Neuron (in vitro differentiated cells): ENCODE data around the gene GPER1.
"Not testable (repeated sequence)": the region's sequence is repeated elsewhere in the genome, so short reads cannot be mapped to it uniquely, and the experiment has no call there.

Experiments
- H2AFZ ChIP-seq: one replicate; pipeline ENCODE4 v1.6.1; 2013; ENCODE audit warnings: low read depth, mild to moderate bottlenecking, inconsistent platforms, low read length, moderate library complexity
- H3K27me3 ChIP-seq: one replicate; pipeline ENCODE4 v1.6.1; 2013; ENCODE audit warnings: low read length; ENCODE audit not compliant: insufficient read depth
- H3K36me3 ChIP-seq: one replicate; pipeline ENCODE4 v1.6.1; 2013; ENCODE audit warnings: low read length; ENCODE audit not compliant: insufficient read depth
- H3K4me1 ChIP-seq: one replicate; pipeline ENCODE4 v1.6.1; 2013; ENCODE audit warnings: low read length; ENCODE audit not compliant: insufficient read depth
- H3K4me3 ChIP-seq: 2 replicates; pipeline ENCODE4 v1.5.1; 2013; ENCODE audit warnings: mild to moderate bottlenecking, low read length, moderate library complexity
- H3K9me3 ChIP-seq: one replicate; pipeline ENCODE4 v1.6.1; 2013; ENCODE audit warnings: low read length

Gene GPER1

DNA sequence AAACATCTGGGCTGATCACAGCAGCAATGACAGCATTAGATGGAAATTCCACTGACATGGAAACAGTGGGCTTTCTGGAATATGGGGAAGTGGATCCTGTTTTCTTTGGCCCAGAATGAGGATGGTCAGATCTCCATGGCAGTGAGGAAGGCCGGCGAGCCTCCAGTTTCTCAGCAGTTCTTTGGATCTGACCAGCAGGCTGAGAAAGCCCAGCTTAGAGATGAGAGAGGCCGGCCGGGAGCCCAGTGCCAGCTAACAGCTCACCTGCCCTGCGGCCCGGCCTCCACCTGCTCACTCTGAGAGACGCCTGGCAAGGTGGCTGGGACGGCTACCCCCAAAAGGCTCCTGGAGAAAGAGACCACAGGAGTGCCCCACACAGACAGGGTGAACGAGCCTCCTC lies 24.2 kb downstream of the GPER1 start:
- Histone ChIP-seq H3K27me3 (no peaks in the 10 kb centered on the region), H3K4me1 (no peaks in the 10 kb centered on the region), H3K4me3 (no peak overlapping the region), H2AFZ (no peak overlapping the region), H3K9me3 (no peaks in the 10 kb centered on the region), H3K36me3 (peaks cover 5% of the 10 kb centered on the region)

DNA sequence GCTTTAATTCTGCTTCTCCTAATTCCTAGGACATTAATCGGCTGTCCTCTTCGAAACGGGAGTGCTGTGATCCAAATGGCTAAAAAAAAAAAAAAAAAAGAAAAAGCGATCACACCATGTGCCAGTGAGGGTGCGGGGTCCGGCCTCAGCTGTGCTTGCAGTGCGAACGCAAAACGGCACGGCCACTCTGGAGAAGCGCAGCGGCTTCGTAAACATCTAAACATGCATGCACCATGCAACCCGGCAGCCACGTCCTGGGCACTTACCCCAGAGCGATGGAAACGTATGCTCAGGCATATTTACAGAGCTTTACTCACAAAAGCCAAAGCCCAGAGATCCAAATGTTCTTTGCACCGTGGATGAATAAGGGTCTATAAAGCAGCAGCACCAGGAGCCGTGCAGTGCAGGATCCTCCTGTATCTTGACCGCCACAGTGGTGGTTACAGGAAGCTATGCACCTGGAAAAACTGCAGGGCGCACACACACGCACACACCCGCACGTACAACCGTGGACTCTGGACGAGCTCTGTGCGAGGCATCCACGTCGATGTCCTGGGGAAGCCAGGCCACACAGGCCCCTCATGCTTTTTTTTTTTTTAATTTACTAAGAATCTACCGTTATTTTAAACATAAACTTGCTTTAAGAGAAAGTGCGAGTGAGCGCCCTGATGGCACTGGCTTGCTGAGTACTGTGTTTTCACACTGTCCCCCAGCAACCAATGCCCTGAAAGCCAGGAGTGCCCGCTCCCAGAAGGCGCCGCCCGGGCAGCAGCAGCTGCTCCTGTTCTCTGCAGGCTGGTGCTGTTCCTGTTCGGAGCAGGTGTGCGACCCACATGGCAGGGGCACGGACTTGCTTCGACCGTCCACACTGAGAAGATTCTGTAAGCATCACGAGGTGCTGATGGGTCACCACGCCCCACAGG lies 25.0 kb downstream of the GPER1 start:
- no peaks in the 10 kb centered on the region for H3K27me3 ChIP-seq

DNA sequence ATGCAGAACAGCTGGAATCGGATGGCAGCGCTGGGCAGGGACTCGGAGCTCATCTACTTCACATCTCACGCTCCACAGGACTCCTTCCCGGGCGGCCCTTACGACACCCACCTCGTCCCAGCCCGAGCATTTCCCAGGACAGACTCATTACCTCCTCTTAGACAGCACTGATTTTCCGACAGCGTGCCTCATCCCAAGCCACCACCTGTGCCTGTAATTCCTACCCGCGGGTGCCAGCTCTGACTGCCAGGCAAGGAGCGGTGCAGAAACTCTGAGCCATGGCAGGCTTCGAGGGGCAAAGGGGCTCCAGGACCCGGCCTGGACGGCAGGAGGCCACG lies 25.6 kb downstream of the GPER1 start:
- Histone ChIP-seq H2AFZ (no peak overlapping the region), H3K9me3 (no peaks in the 10 kb centered on the region), H3K4me1 (no peaks in the 10 kb centered on the region), H3K27me3 (no peaks in the 10 kb centered on the region), H3K4me3 (no peak overlapping the region), H3K36me3 (peaks cover 5% of the 10 kb centered on the region)

More for the DNA sequence above, 25.0 kb downstream of the GPER1 start:
- Histone ChIP-seq H2AFZ (no peak overlapping the region), H3K4me3 (no peak overlapping the region), H3K36me3 (peaks cover 5% of the 10 kb centered on the region), H3K9me3 (no peaks in the 10 kb centered on the region), H3K4me1 (no peaks in the 10 kb centered on the region)

DNA sequence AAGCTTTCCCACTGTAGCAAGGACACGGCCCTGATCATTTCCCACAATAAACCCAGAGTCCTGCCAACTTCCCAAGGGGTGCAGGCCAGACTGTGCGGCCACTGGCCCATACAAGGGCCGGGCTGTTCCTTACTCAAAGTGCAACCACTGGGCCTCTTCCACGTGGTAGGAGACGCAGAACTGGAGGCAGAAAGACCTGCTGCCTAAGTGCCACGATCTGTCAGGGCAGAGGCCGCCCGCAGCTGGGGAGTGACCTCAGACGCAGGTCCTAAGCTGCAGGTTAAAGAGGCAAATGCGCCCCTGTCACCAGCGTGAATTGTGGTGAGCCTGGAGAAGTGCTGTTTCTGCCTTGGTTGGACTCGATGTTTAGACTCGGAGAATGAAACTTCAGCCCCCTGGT lies 26.2 kb downstream of the GPER1 start:
- Histone ChIP-seq H2AFZ (no peak overlapping the region), H3K9me3 (no peaks in the 10 kb centered on the region), H3K27me3 (no peaks in the 10 kb centered on the region), H3K4me1 (no peaks in the 10 kb centered on the region), H3K36me3 (peaks cover 5% of the 10 kb centered on the region), H3K4me3 (no peak overlapping the region)

DNA sequence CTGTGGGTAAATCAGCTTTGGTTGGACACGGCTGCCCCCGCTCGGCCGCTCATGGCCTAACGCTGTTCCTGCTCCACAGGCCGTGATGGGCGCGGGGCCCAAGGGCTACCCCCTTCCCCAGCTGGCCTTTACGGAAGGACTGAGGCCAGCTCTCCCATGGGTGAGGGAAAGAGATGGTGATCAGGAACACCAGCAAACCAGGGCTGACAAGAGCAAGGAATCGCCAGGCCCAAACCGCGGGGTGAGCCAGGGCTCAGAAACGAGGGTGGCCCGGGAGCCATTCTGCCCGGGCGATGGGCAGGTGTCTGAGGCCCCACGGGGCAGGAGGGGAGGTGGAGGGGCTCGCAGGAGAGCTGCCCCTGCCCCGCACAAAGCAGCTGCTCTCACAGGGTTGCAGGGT lies 26.6 kb downstream of the GPER1 start:
- no peak overlapping the region for H2AFZ ChIP-seq
- H3K9me3 ChIP-seq: no peaks in the 10 kb centered on the region
- H3K36me3 ChIP-seq: peaks cover 5% of the 10 kb centered on the region
- H3K4me3 ChIP-seq: no peak overlapping the region
- H3K27me3 ChIP-seq: no peaks in the 10 kb centered on the region
- no peaks in the 10 kb centered on the region for H3K4me1 ChIP-seq

DNA sequence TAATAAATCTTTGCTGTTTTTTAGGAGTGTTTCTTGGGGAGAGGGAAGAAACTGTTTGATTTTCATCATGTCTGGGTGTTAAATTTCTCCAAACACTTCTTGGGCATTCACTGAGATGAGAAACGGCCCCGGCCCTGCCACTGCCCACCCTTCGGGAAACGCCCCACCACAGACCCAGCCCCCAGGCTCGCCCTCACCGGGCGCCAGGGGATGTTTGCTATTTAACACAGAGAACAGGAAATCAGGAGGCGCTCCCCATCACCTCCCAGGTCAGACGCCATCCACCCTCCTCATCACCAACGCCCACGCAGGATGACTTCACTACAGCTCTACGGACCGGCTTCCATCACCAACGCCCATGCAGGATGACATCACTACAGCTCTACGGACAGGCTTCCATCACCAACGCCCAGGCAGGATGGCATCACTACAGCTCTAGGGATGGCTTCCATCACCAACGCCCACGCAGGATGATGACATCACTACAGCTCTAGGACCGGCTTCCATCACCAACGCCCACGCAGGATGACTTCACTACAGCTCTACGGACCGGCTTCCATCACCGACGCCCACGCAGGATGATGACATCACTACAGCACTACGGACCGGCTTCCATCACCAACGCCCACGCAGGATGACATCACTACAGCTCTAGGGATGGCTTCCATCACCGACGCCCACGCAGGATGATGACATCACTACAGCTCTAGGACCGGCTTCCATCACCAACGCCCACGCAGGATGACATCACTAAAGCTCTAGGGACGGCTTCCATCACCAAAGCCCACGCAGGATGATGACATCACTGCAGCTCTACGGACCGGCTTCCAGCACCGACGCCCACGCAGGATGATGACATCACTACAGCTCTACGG lies 27.5 kb downstream of the GPER1 start:
- not testable (repeated sequence) for H3K4me1 ChIP-seq, H2AFZ ChIP-seq, H3K4me3 ChIP-seq, H3K9me3 ChIP-seq, H3K27me3 ChIP-seq, H3K36me3 ChIP-seq

DNA sequence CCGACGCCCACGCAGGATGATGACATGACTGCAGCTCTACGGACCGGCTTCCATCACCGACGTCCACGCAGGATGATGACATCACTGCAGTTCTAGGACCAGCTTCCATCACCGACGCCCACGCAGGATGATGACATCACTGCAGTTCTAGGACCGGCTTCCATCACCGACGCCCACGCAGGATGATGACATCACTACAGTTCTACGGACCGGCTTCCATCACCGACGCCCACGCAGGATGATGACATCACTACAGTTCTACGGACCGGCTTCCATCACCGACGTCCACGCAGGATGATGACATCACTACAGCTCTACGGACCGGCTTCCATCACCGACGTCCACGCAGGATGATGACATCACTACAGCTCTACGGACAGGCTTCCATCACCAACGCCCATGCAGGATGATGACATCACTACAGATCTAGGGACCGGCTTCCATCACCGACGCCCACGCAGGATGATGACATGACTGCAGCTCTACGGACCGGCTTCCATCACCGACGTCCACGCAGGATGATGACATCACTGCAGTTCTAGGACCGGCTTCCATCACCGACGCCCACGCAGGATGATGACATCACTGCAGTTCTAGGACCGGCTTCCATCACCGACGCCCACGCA lies 28.6 kb downstream of the GPER1 start:
- not testable (repeated sequence) for H3K36me3 ChIP-seq, H3K9me3 ChIP-seq, H3K27me3 ChIP-seq, H2AFZ ChIP-seq, H3K4me1 ChIP-seq, H3K4me3 ChIP-seq

DNA sequence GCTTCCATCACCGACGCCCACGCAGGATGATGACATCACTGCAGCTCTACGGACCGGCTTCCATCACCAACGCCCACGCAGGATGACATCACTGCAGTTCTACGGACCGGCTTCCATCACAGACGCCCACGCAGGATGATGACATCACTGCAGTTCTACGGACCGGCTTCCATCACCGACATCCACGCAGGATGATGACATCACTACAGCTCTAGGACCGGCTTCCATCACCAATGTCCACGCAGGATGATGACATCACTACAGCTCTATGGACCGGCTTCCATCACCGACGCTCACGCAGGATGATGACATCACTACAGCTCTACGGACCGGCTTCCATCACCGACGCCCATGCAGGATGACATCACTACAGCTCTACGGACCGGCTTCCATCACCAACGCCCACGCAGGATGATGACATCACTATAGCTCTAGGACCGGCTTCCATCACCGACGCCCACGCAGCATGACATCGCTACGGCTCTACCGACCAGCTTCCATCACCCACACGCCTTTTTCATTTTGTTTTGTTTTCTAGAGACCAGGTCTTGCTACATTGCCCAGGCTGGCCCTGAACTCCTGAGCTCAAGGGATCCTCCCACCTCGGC lies 29.5 kb downstream of the GPER1 start:
- Histone ChIP-seq H2AFZ (no peak overlapping the region), H3K4me1 (peaks cover 6% of the 10 kb centered on the region), H3K9me3 (no peaks in the 10 kb centered on the region), H3K36me3 (peaks cover 5% of the 10 kb centered on the region), H3K4me3 (no peak overlapping the region), H3K27me3 (no peaks in the 10 kb centered on the region)

DNA sequence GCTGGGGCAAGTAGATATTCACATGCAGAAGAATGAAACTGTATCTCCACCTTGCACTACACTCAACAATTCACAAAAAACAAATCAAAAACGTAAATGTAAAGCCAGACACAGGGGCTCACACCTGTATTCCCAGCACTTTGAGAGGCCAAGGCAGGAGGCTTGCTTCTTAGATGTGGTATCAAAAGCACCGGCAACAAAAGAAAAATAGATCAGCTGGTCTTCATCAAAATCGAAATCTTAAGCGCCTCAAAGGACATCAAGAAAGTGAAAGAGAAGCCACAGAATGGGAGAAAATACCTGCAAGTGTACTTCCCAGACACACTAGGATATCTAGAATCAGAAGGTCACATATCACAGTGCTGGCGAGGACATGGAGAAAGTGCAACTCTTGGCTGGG lies 31.3 kb downstream of the GPER1 start:
- Histone ChIP-seq H3K9me3 (no peaks in the 10 kb centered on the region), H2AFZ (no peak overlapping the region), H3K4me1 (peaks cover 9% of the 10 kb centered on the region), H3K4me3 (no peak overlapping the region), H3K36me3 (no peaks in the 10 kb centered on the region), H3K27me3 (no peaks in the 10 kb centered on the region)

DNA sequence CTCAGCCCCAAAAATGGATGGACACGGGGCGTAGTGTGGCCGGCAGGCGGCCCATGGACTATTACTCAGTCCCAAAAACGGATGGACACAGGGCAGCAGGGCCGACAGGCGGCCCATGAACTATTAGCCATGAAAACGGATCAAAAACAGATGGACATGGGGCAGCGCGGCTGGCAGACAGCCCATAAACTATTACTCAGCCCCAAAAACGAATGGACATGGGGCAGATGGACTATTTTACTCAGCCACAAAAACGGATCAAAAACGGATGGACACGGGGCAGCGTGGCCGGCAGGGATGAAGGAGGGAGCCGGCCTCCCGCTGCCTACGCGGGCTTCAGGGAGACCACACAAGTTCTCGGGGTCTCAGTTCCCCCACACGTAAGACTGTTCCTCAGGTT lies 32.9 kb downstream of the GPER1 start:
- Histone ChIP-seq H2AFZ (no peak overlapping the region), H3K4me1 (peaks cover 9% of the 10 kb centered on the region), H3K9me3 (no peaks in the 10 kb centered on the region)

DNA sequence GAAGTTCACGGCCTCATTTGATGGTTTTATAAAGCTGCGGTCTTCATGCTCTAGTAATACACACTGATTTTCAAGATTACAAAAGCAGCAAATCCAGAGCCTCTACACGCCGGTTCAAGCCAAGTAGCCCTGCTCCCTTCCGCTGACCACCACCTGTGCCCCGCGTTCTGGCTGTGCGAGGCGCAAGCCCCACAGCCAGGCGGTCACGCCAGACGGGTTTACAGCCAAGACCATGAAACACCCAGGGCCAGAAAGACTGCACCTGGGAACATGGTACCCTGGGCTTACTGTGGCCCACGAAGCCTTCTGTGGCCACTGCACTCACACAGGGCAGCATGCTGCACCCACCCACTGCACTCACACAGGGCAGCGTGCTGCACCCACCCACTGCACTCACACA lies 33.6 kb downstream of the GPER1 start:
- Histone ChIP-seq H3K4me3 (no peak overlapping the region), H3K36me3 (peaks cover 13% of the 10 kb centered on the region), H2AFZ (no peak overlapping the region), H3K4me1 (peaks cover 9% of the 10 kb centered on the region), H3K9me3 (no peaks in the 10 kb centered on the region), H3K27me3 (no peaks in the 10 kb centered on the region)

More for the DNA sequence above, 32.9 kb downstream of the GPER1 start:
- H3K4me3 ChIP-seq: no peak overlapping the region
- peaks cover 10% of the 10 kb centered on the region for H3K36me3 ChIP-seq
- H3K27me3 ChIP-seq: no peaks in the 10 kb centered on the region

DNA sequence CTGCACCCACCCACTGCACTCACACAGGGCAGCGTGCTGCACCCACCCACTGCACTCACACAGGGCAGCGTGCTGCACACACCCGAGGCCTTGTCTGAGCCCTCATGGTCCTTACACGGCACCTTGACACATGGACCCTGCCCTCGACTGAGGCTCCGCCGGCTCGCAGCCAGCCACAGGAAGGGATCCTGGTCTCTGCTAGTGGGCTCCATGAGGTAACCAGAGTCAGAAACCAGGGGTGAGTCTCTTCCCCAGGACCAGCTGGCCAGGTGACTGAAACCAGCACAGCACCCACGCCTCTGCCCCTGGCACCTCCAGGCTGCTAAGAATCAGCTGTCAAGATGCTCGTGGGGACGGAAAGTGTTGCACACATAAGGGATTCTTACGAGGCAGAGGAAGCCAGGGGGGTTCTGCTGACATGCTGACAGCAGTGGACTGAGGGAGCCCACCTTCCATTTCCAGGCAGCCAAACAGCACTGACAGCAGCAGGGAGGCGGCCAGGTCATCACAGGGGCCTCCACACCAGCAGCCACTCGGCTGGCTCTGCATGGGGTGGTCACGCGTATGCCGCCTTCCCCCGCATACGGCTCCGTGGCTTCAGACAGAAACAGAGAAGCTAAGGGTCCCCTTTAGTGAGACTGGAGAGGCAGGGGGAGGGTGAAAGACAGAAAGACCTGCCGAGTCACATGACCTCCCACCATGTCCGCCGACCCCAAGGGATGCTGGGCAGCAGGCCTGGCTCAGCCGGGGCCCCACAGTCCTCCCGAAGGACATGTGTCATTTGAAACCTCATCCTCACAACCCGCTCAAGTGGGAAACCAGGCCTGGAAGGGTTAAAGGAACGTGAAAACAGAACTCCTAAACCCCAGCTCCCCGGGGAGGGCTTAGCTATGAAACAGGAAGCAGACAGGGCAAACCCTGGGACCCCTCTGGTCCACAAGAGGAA lies 34.2 kb downstream of the GPER1 start:
- Histone ChIP-seq H3K4me1 (peaks cover 9% of the 10 kb centered on the region), H2AFZ (no peak overlapping the region), H3K4me3 (no peak overlapping the region), H3K9me3 (no peaks in the 10 kb centered on the region), H3K27me3 (no peaks in the 10 kb centered on the region), H3K36me3 (peaks cover 19% of the 10 kb centered on the region)
